HepG2 (cell line): ENCODE data around the gene VPS25. TPM values are rescaled to one million over a fixed set of nuclear protein-coding genes. Genes with fewer than 3 reads are reported as not detected.

ENCODE experiments used
- ATF3 ChIP-seq: sonication (generic); formaldehyde crosslinking; IDR thresholded peaks from 2 replicates; pipeline ENCODE4 v1.4.0; 2020; ENCODE audit warnings: missing genetic modification reagents
- ATF7 ChIP-seq, 2 experiments: fragments of 450-650 bp in 1 of 2; sonication (generic) in 1 of 2; formaldehyde crosslinking in 1 of 2; IDR thresholded peaks; 2 replicates each; pipeline versions ENCODE4 v1.4.0 to v1.6.1; 2016 to 2020; ENCODE audit warnings: antibody characterized with exemption in 1 of 2, mild to moderate bottlenecking in 1 of 2, missing genetic modification reagents in 1 of 2
- CBX1 ChIP-seq: IDR thresholded peaks from one replicate; pipeline ENCODE4 v1.6.1; 2016; ENCODE audit warnings: antibody characterized with exemption, low read depth
- DNMT1 ChIP-seq: sonication (generic); formaldehyde crosslinking; IDR thresholded peaks from 2 replicates; pipeline ENCODE4 v1.5.1; 2020; ENCODE audit warnings: mild to moderate bottlenecking, missing genetic modification reagents
- E2F1 ChIP-seq: sonication (generic); formaldehyde crosslinking; IDR thresholded peaks from 2 replicates; pipeline ENCODE4 v1.5.0; 2020; ENCODE audit warnings: missing genetic modification reagents
- E2F5 ChIP-seq: sonication (generic); formaldehyde crosslinking; conservative IDR thresholded peaks from 2 replicates; pipeline ENCODE4 v1.4.0; 2020; ENCODE audit warnings: missing genetic modification reagents
- EHMT2 ChIP-seq: fragments of 200-600 bp; sonication (generic); IDR thresholded peaks from 2 replicates; pipeline ENCODE4 v1.7.0; 2017; ENCODE audit warnings: antibody characterized with exemption, low read depth, low read length, borderline replicate concordance
- ELF1 ChIP-seq: sonication (generic); formaldehyde crosslinking; IDR thresholded peaks from 2 replicates; pipeline ENCODE4 v1.4.0; 2020; ENCODE audit warnings: missing genetic modification reagents
- MAFK ChIP-seq, 2 experiments: IDR thresholded peaks in 1 of 2; conservative IDR thresholded peaks in 1 of 2; 2 replicates each; pipeline ENCODE4 v1.6.1; 2011; ENCODE audit warnings: improper control_type of control experiment in 2 of 2, low read length in 2 of 2
- PBX2 ChIP-seq: IDR thresholded peaks from 2 replicates; pipeline ENCODE4 v1.6.1; 2016; ENCODE audit warnings: control low read depth
- PITX1 ChIP-seq: sonication (generic); formaldehyde crosslinking; IDR thresholded peaks from 2 replicates; pipeline ENCODE4 v1.5.1; 2020; ENCODE audit warnings: mild to moderate bottlenecking, missing genetic modification reagents
- POLR2G ChIP-seq: fragments of 200-400 bp; formaldehyde crosslinking; IDR thresholded peaks from 2 replicates; pipeline ENCODE4 v1.6.1; 2018; ENCODE audit warnings: mild to moderate bottlenecking, low read depth, low read length, moderate library complexity
- RARG ChIP-seq: sonication (generic); formaldehyde crosslinking; IDR thresholded peaks from 2 replicates; pipeline ENCODE4 v1.4.0; 2020; ENCODE audit warnings: low read depth, mild to moderate bottlenecking, missing genetic modification reagents
- RBAK ChIP-seq: sonication (generic); formaldehyde crosslinking; IDR thresholded peaks from 2 replicates; pipeline ENCODE4 v1.5.1; 2020; ENCODE audit warnings: mild to moderate bottlenecking, missing genetic modification reagents
- RXRA ChIP-seq: sonication (generic); formaldehyde crosslinking; IDR thresholded peaks from 2 replicates; pipeline ENCODE4 v1.5.1; 2020; ENCODE audit warnings: missing genetic modification reagents
- SIX1 ChIP-seq: sonication (generic); formaldehyde crosslinking; IDR thresholded peaks from 2 replicates; pipeline ENCODE4 v1.4.0; 2020; ENCODE audit warnings: missing genetic modification reagents, borderline replicate concordance
- SIX4 ChIP-seq: sonication (generic); formaldehyde crosslinking; IDR thresholded peaks from 2 replicates; pipeline ENCODE4 v1.4.0; 2020; ENCODE audit warnings: missing genetic modification reagents
- TEAD2 ChIP-seq: sonication (generic); formaldehyde crosslinking; IDR thresholded peaks from 2 replicates; pipeline ENCODE4 v1.9.0; 2021; ENCODE audit warnings: missing genetic modification reagents
- TFDP1 ChIP-seq: IDR thresholded peaks from 2 replicates; pipeline ENCODE4 v1.6.1; 2016; ENCODE audit warnings: missing compliant biosample characterization, missing genetic modification reagents, borderline replicate concordance
- ZFP82 ChIP-seq: sonication (generic); formaldehyde crosslinking; IDR thresholded peaks from 2 replicates; pipeline ENCODE4 v1.5.1; 2020; ENCODE audit warnings: mild to moderate bottlenecking, missing genetic modification reagents, borderline replicate concordance
- ZNF264 ChIP-seq: sonication (generic); formaldehyde crosslinking; IDR thresholded peaks from 2 replicates; pipeline ENCODE4 v1.4.0; 2020; ENCODE audit warnings: missing genetic modification reagents
- ZNF382 ChIP-seq: sonication (generic); formaldehyde crosslinking; IDR thresholded peaks from 2 replicates; pipeline ENCODE4 v1.5.0; 2020; ENCODE audit warnings: missing genetic modification reagents, mild to moderate bottlenecking, borderline replicate concordance
- ZNF607 ChIP-seq: sonication (generic); formaldehyde crosslinking; IDR thresholded peaks from 2 replicates; pipeline ENCODE4 v1.5.1; 2020; ENCODE audit warnings: missing genetic modification reagents, mild to moderate bottlenecking, borderline replicate concordance
- ZNF75D ChIP-seq: sonication (generic); formaldehyde crosslinking; IDR thresholded peaks from 2 replicates; pipeline ENCODE4 v1.8.1; 2023; ENCODE audit warnings: missing genetic modification reagents, mild to moderate bottlenecking, borderline replicate concordance
- ZNF879 ChIP-seq: sonication (generic); formaldehyde crosslinking; IDR thresholded peaks from 2 replicates; pipeline ENCODE4 v1.8.1; 2023; ENCODE audit warnings: missing genetic modification reagents
- ZSCAN20 ChIP-seq: sonication (generic); formaldehyde crosslinking; IDR thresholded peaks from 2 replicates; pipeline ENCODE4 v1.4.0; 2020; ENCODE audit warnings: missing genetic modification reagents, mild to moderate bottlenecking, borderline replicate concordance
- ZSCAN9 ChIP-seq: IDR thresholded peaks from 2 replicates; pipeline ENCODE4 v1.6.1; 2016; ENCODE audit warnings: borderline replicate concordance
- polyA plus RNA-seq, 8 experiments: library from polyadenylated mRNA; depleted of rRNA in 3 of 8; stranded (reverse) in 7 of 8; unstranded in 1 of 8; fragments of >200 nt; fragmentation: Illumina TruSeq in 4 of 8; extraction: Trizol in 4 of 8; gene quantifications; 2 replicates each; pipeline versions ENCODE4 v1.2.1 to v1.2.3, GENCODE V29; 2011 to 2016; ENCODE audit warnings: low read depth in 4 of 8, missing spikeins in 1 of 8, mixed read lengths in 1 of 8; ENCODE audit not compliant: insufficient read depth in 1 of 8
- total RNA-seq, 5 experiments: library from RNA; depleted of rRNA; stranded (reverse); fragments of >200 nt; fragmentation: Illumina TruSeq; extraction: Trizol; gene quantifications; 2 replicates each; pipeline ENCODE4 v1.2.3, GENCODE V29; 2016; ENCODE audit warnings: low read depth in 1 of 5

Gene VPS25
- total and polyA plus RNA-seq, 2 of the 13 experiments (the other 11 are each of a cell fraction or from before 2014, with no cell fraction given), result 161 to 249 TPM

- no peak for TF ChIP-seq ZSCAN9 (CRISPR knock-in tag)
- no peak for TF ChIP-seq E2F5 (CRISPR knock-in tag)
- TF ChIP-seq PBX2 (CRISPR knock-in tag), result no peak
- no peak for TF ChIP-seq ZSCAN20 (CRISPR knock-in tag)
- no peak for TF ChIP-seq SIX4 (CRISPR knock-in tag)
- no peak for TF ChIP-seq E2F1 (CRISPR knock-in tag)
- no peak for TF ChIP-seq ZNF879
- TF ChIP-seq RXRA, result peak; percentile 81; the same call in 1 of the 2 replicates
- no peak; the same call in 1 of the 2 replicates for TF ChIP-seq ELF1 (CRISPR knock-in tag)
- TF ChIP-seq ATF3 (CRISPR knock-in tag), result no peak
- TF ChIP-seq POLR2G, result no peak
- peak; percentile 76 for TF ChIP-seq PITX1
- TF ChIP-seq SIX1, result peak; percentile 65; the same call in 1 of the 2 replicates
- no peak for TF ChIP-seq ZFP82 (CRISPR knock-in tag)
- TF ChIP-seq RBAK (CRISPR knock-in tag), result no peak
- TF ChIP-seq ZNF607 (CRISPR knock-in tag), result peak; percentile 52; the same call in 1 of the 2 replicates
- no peak for TF ChIP-seq ZNF264 (CRISPR knock-in tag)
- no peak for TF ChIP-seq ZNF75D (CRISPR knock-in tag)
- TF ChIP-seq CBX1, result no peak
- no peak for TF ChIP-seq EHMT2
- TF ChIP-seq TFDP1 (CRISPR knock-in tag), result no peak
- no peak for TF ChIP-seq DNMT1
- TF ChIP-seq MAFK (conservative IDR thresholded peaks at IDR 0.05 in 1 of 2, IDR thresholded peaks at IDR 0.05 in 1 of 2; ENCODE audit: low read length in 2 of 2), result no peak
- TF ChIP-seq RARG, result no peak
- TF ChIP-seq ZNF382 (CRISPR knock-in tag), result no peak
- TF ChIP-seq ATF7 (IDR thresholded peaks at IDR 0.05), result no peak
- TF ChIP-seq ATF7 (CRISPR knock-in tag; IDR thresholded peaks at IDR 0.05), result no peak
- TF ChIP-seq TEAD2 (CRISPR knock-in tag), result no peak
These were observed 30.0 kb downstream of the VPS25 start (continued) for GRCh38 chr17:42803074-42803883.
